ENCODE data around the gene SOD2.
"Not testable (repeated sequence)": the region's sequence is repeated elsewhere in the genome, so short reads cannot be mapped to it uniquely, and the experiment has no call there.

GRCh38 chr6:159733395-159733794, 40.4 kb upstream of the SOD2 start:
- TF ChIP-seq CTCF (IDR thresholded peaks at IDR 0.05); USF2 (IDR thresholded peaks at IDR 0.05; ENCODE audit: borderline replicate concordance, low read depth, low read length); SMC3 (IDR thresholded peaks at IDR 0.05; ENCODE audit: low read depth, low read length); RAD21 (IDR thresholded peaks at IDR 0.05; ENCODE audit: low read length); RFX5 (IDR thresholded peaks at IDR 0.05; ENCODE audit: low read length); MEF2A (IDR thresholded peaks at IDR 0.05; ENCODE audit: borderline replicate concordance, low read depth): not testable (repeated sequence)
